ENCODE data around the gene BTBD9.

BTBD9 gene

GRCh38 chr6:38355519-38355918, 284.2 kb downstream of the BTBD9 start:
- no peak for FAIRE-seq
- TF ChIP-seq CTCF (IDR thresholded peaks at IDR 0.05; ENCODE audit: insufficient read depth, missing control alignments): no peak
- DNase-seq (ENCODE audit: insufficient read length, low spot score): no peak

- no peak for TF ChIP-seq CTCF (IDR thresholded peaks at IDR 0.05; ENCODE audit: insufficient read depth, missing control alignments)
- no peak for FAIRE-seq
- no peak for DNase-seq (ENCODE audit: insufficient read length, low spot score)
Observed at GRCh38 chr6:38354905-38355304, 284.8 kb downstream of the BTBD9 start.

- FAIRE-seq (no peak), DNase-seq (ENCODE audit: insufficient read length, low spot score) (no peak)
- TF ChIP-seq CTCF (IDR thresholded peaks at IDR 0.05; ENCODE audit: insufficient read depth, missing control alignments): no peak
Observed at GRCh38 chr6:38354037-38354381, 285.7 kb downstream of the BTBD9 start.

- no peak for DNase-seq (ENCODE audit: insufficient read length, low spot score)
- no peak for TF ChIP-seq CTCF (IDR thresholded peaks at IDR 0.05; ENCODE audit: insufficient read depth, missing control alignments)
- no peak for FAIRE-seq
Observed at GRCh38 chr6:38353310-38354036, 286.3 kb downstream of the BTBD9 start.

- TF ChIP-seq CTCF (IDR thresholded peaks at IDR 0.05; ENCODE audit: insufficient read depth, missing control alignments): no peak
- no peak for FAIRE-seq
Observed at GRCh38 chr6:38352636-38353035, 287.1 kb downstream of the BTBD9 start.

GRCh38 chr6:38350942-38351341, 288.8 kb downstream of the BTBD9 start:
- DNase-seq (ENCODE audit: insufficient read length, low spot score) (no peak), FAIRE-seq (no peak)
- TF ChIP-seq CTCF (IDR thresholded peaks at IDR 0.05; ENCODE audit: insufficient read depth, missing control alignments): no peak

More at GRCh38 chr6:38352636-38353035, 287.1 kb downstream of the BTBD9 start:
- no peak for DNase-seq (ENCODE audit: insufficient read length, low spot score)

- FAIRE-seq: no peak
- TF ChIP-seq CTCF (IDR thresholded peaks at IDR 0.05; ENCODE audit: insufficient read depth, missing control alignments): no peak
- DNase-seq (ENCODE audit: insufficient read length, low spot score): no peak
Observed at GRCh38 chr6:38350220-38350619, 289.5 kb downstream of the BTBD9 start.
